ENCODE data around the gene EEF2K. TPM values are rescaled to one million over a fixed set of nuclear protein-coding genes. Genes with fewer than 3 reads are reported as not detected.

Gene EEF2K
- total RNA-seq, 1 experiment from 2014 or later, result 31.8 TPM

DNA sequence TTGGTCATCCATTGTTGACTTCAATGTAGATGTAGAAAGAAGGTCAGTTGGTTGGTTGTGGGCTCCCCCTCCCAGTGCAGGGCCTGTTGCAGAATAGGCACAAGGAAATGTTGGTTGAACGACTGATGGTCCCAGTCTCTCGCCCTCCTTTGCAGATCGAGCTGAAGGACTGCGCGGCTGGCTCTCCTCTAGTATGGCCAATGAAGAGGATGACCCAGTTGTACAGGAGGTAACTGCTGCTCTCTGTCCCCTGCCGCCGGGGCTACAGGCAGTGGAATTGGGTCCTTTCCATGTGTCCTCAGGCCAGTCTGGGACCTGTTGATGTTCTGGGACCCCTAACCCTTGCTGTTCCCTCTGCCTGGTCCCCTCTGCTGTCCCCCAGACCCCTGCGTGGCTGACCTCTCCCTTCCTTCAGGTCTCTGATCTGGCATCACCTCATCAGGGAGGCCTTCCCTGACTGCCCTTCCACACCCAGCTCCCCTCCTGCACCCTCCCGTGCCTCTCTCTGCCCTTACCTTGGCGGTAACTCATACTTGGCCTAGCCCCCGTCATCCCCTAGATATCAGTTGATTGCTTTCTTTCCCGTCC lies 96.8 kb downstream of the EEF2K start:
- no peak overlapping the region for H3K27ac Mint-ChIP-seq (ENCODE audit: unreplicated experiment)
- no TSS peak for BruUV-seq (replicated peaks)
- DNase-seq, result no peak
- no peak overlapping the region for H3K4me3 Mint-ChIP-seq (ENCODE audit: low read depth, unreplicated experiment)
- intact Hi-C loops (cut with micrococcal nuclease; ENCODE audit: unreplicated experiment), result no loop called here
- no peaks in the 10 kb centered on the region for H3K9me3 Mint-ChIP-seq (ENCODE audit: low read depth, unreplicated experiment)
- CTCF ChIA-PET, result no interaction called here
- peaks cover 22% of the 10 kb centered on the region for H3K4me1 Mint-ChIP-seq (ENCODE audit: low read depth, unreplicated experiment)
- no peaks in the 10 kb centered on the region for H3K27me3 Mint-ChIP-seq (ENCODE audit: unreplicated experiment)
- TF ChIP-seq, protein P1, sequence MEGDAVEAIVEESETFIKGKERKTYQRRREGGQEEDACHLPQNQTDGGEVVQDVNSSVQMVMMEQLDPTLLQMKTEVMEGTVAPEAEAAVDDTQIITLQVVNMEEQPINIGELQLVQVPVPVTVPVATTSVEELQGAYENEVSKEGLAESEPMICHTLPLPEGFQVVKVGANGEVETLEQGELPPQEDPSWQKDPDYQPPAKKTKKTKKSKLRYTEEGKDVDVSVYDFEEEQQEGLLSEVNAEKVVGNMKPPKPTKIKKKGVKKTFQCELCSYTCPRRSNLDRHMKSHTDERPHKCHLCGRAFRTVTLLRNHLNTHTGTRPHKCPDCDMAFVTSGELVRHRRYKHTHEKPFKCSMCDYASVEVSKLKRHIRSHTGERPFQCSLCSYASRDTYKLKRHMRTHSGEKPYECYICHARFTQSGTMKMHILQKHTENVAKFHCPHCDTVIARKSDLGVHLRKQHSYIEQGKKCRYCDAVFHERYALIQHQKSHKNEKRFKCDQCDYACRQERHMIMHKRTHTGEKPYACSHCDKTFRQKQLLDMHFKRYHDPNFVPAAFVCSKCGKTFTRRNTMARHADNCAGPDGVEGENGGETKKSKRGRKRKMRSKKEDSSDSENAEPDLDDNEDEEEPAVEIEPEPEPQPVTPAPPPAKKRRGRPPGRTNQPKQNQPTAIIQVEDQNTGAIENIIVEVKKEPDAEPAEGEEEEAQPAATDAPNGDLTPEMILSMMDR (IDR thresholded peaks at IDR 0.05; ENCODE audit: unreplicated experiment), result no peak
- peaks cover 42% of the 10 kb centered on the region for H3K36me3 Mint-ChIP-seq (ENCODE audit: insufficient read depth, unreplicated experiment)

DNA sequence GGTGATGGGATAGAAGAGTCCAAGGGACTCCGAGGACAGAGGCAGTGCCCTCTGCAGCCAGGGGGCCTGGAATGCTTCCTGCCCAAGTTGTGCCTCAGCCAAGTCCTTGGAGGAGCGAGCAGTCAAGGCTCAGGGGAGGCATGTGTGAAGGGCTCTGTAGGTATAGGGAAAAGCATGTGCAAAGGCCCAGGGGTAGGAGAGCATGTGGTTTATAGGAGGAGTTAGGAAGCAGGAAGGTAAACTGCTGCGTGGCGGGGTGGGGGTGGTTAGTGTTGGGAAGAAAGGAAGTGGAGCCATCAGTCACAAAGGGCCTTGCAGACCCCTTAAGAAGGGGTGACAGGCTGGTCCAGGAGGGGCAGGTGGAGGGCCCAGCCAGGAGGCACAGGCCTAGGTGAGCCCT lies 98.3 kb downstream of the EEF2K start:
- H3K4me3 Mint-ChIP-seq (ENCODE audit: low read depth, unreplicated experiment), result no peak overlapping the region
- H3K27ac Mint-ChIP-seq (ENCODE audit: unreplicated experiment), result no peak overlapping the region
- no peaks in the 10 kb centered on the region for H3K27me3 Mint-ChIP-seq (ENCODE audit: unreplicated experiment)
- intact Hi-C loops (cut with micrococcal nuclease; ENCODE audit: unreplicated experiment), result no loop called here
- no TSS peak for BruUV-seq (replicated peaks)
- peaks cover 44% of the 10 kb centered on the region for H3K36me3 Mint-ChIP-seq (ENCODE audit: insufficient read depth, unreplicated experiment)
- DNase-seq, result no peak
- TF ChIP-seq, protein P1 (IDR thresholded peaks at IDR 0.05; ENCODE audit: unreplicated experiment), result no peak
- H3K4me1 Mint-ChIP-seq (ENCODE audit: low read depth, unreplicated experiment), result peaks cover 13% of the 10 kb centered on the region
- no peaks in the 10 kb centered on the region for H3K9me3 Mint-ChIP-seq (ENCODE audit: low read depth, unreplicated experiment)
- CTCF ChIA-PET, result no interaction called here

DNA sequence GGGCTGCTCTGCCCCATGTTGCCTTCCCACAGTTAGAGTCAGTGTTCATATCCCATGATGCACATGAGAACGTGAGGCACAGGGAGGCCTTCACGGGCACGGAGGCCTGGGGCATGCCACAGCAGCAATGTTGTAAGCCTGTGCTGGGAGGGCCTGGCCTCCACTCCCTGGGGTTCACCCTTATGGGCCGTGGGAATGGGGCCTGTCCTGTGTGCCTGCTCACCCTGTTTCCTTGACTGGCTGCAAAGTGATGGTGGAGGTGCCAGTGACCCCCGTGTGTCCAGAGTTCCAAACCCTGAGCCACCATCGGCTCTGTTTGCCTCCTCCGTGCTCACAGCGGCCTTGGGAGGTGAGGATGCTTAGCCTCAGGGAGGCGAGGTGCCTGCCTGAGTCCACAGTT lies 100.7 kb downstream of the EEF2K start:
- H3K27ac Mint-ChIP-seq (ENCODE audit: unreplicated experiment), result no peak overlapping the region

DNA sequence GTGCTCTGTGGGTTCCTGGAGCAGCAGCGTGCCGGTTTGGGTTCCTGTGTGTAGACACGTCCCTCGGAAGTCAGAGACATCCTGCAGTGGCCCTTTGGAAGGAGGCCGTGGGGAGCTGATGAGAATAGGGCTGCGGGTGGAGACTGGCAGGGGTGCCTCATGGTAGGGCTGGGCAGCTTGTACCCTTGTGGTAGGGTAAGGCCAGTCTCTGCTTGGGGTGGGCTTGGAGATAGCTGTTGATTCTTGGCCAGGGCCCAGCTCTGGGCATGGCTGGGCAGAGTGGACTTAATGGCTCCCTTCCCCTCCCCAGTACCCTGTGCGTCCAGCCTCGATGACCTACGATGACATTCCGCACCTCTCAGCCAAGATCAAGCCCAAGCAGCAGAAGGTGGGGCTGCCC lies 101.8 kb downstream of the EEF2K start:
- no peaks in the 10 kb centered on the region for H3K27me3 Mint-ChIP-seq (ENCODE audit: unreplicated experiment)
- no peak overlapping the region for H3K27ac Mint-ChIP-seq (ENCODE audit: unreplicated experiment)

More for the DNA sequence above, 100.7 kb downstream of the EEF2K start:
- Mint-ChIP-seq H3K9me3 (ENCODE audit: low read depth, unreplicated experiment) (no peaks in the 10 kb centered on the region), H3K4me1 (ENCODE audit: low read depth, unreplicated experiment) (no peaks in the 10 kb centered on the region), H3K27me3 (ENCODE audit: unreplicated experiment) (no peaks in the 10 kb centered on the region), H3K4me3 (ENCODE audit: low read depth, unreplicated experiment) (no peak overlapping the region), H3K36me3 (ENCODE audit: insufficient read depth, unreplicated experiment) (peaks cover 44% of the 10 kb centered on the region)
- TF ChIP-seq, protein P1 (IDR thresholded peaks at IDR 0.05; ENCODE audit: unreplicated experiment), result no peak
- intact Hi-C loops (cut with micrococcal nuclease; ENCODE audit: unreplicated experiment), result no loop called here
- DNase-seq, result no peak
- CTCF ChIA-PET, result no interaction called here
- no TSS peak for BruUV-seq (replicated peaks)

More for the DNA sequence above, 101.8 kb downstream of the EEF2K start:
- Mint-ChIP-seq H3K4me1 (ENCODE audit: low read depth, unreplicated experiment) (no peaks in the 10 kb centered on the region), H3K4me3 (ENCODE audit: low read depth, unreplicated experiment) (no peak overlapping the region), H3K36me3 (ENCODE audit: insufficient read depth, unreplicated experiment) (peaks cover 47% of the 10 kb centered on the region), H3K9me3 (ENCODE audit: low read depth, unreplicated experiment) (no peaks in the 10 kb centered on the region)
- CTCF ChIA-PET, result interaction anchor here (0.7 to 1.0 kb wide), 2 partner anchors 10 to 100 kb away, joined by 3 to 4 read pairs; no protein-coding TSS in a partner anchor
- no TSS peak for BruUV-seq (replicated peaks)
- no peak for DNase-seq
- TF ChIP-seq, protein P1 (IDR thresholded peaks at IDR 0.05; ENCODE audit: unreplicated experiment), result no peak
- intact Hi-C loops (cut with micrococcal nuclease; ENCODE audit: unreplicated experiment), result no loop called here
